ENCODE measurements around the gene ENTR1. TPM values are rescaled to one million over a fixed set of nuclear protein-coding genes. Genes with fewer than 3 reads are reported as not detected.

Gene ENTR1
- total and polyA plus RNA-seq, 2 of the 4 experiments (the other 2 are of a cell fraction) = 14.5 to 37.3 TPM

- Histone ChIP-seq H2BK120ac (ENCODE audit: low read depth, low read length) (no peak overlapping the region), H3K9me3 (ENCODE audit: control insufficient read depth, insufficient read depth, low read length) (no peaks in the 10 kb centered on the region), H2BK20ac (ENCODE audit: low read depth, low read length) (no peak overlapping the region), H2AK5ac (ENCODE audit: low read depth, low read length) (no peak overlapping the region), H3K27me3 (ENCODE audit: control insufficient read depth, insufficient read depth, low read length) (no peaks in the 10 kb centered on the region), H3K4me2 (ENCODE audit: low read depth, low read length) (no peak overlapping the region), H3K23ac (ENCODE audit: low read depth, low read length) (no peak overlapping the region), H3K14ac (replicated peaks; ENCODE audit: low read depth, low read length) (no peak overlapping the region), H3K56ac (ENCODE audit: extremely low read depth, insufficient read depth, low read length) (no peak overlapping the region), H2BK5ac (ENCODE audit: low read depth, low read length, poor library complexity, severe bottlenecking) (no peak overlapping the region), H3K18ac (ENCODE audit: low read depth, low read length) (no peak overlapping the region), H2AFZ (replicated peaks; ENCODE audit: low read length, poor library complexity) (no peak overlapping the region), H4K20me1 (ENCODE audit: insufficient read depth, low read length) (peaks cover 19% of the 10 kb centered on the region), H4K8ac (ENCODE audit: low read depth in 2 of 2, low read length in 2 of 2) (no peak overlapping the region), H3K9me1 (ENCODE audit: insufficient read depth, low read length) (no peaks in the 10 kb centered on the region), H3K36me3 (ENCODE audit: control insufficient read depth, insufficient read depth, low read length) (peaks cover 80% of the 10 kb centered on the region), H4K91ac (ENCODE audit: insufficient read depth, low read depth, low read length) (no peak overlapping the region), H3K9ac (ENCODE audit: low read depth, low read length) (no peak overlapping the region), H4K5ac (ENCODE audit: low read depth, low read length) (no peak overlapping the region), H2BK15ac (ENCODE audit: low read depth, low read length) (no peak overlapping the region), H3K4me3 (ENCODE audit: insufficient read depth, low read depth, low read length) (no peak overlapping the region), H2AK9ac (replicated peaks; ENCODE audit: low read depth, low read length, poor library complexity) (no peak overlapping the region), H3K4ac (ENCODE audit: low read depth, low read length) (no peak overlapping the region), H3K4me1 (ENCODE audit: control insufficient read depth, insufficient read depth, low read length) (no peaks in the 10 kb centered on the region), H3K27ac (ENCODE audit: insufficient read depth, low read length) (no peak overlapping the region), H3K79me1 (ENCODE audit: low read depth in 1 of 2, low read length in 2 of 2) (peaks cover 15 to 29% of the 10 kb centered on the region in 2 experiments; a peak in 2 of 4 replicates)
- POLR2A ChIA-PET (ENCODE audit: unreplicated experiment) = no interaction called here
- CTCF ChIA-PET = no interaction called here
- ATAC-seq (ENCODE audit: low read depth) = no peak
- intact Hi-C loops (cut with micrococcal nuclease) = no loop called here
- dilution Hi-C loops (cut with HindIII; ENCODE audit: low sequenced_read_pairs, unreplicated experiment) = no loop called here
- WGBS, 2 experiments (ENCODE audit: extremely low coverage in 2 of 2, insufficient read length in 1 of 2) = 95% methylated on average over 15 of the region's 26 CpGs; no CpG with 5 or more reads in 1 of the 2 experiments
- no peak for TF ChIP-seq ELK1 (IDR thresholded peaks at IDR 0.05; ENCODE audit: borderline replicate concordance, low read depth, low read length)
- no peak for TF ChIP-seq MXI1 (IDR thresholded peaks at IDR 0.05; ENCODE audit: borderline replicate concordance, low read depth, low read length)
- no peak for TF ChIP-seq RFX5 (IDR thresholded peaks at IDR 0.05; ENCODE audit: low read depth, low read length)
- no peak for TF ChIP-seq FOS (IDR thresholded peaks at IDR 0.05; ENCODE audit: low read depth, low read length)
- TF ChIP-seq POLR2A (IDR thresholded peaks at IDR 0.05; ENCODE audit: low read depth, low read length) = no peak
- no peak for TF ChIP-seq NFE2L2 (IDR thresholded peaks at IDR 0.05; ENCODE audit: low read depth, low read length)
- no peak for TF ChIP-seq CEBPB (IDR thresholded peaks at IDR 0.05; ENCODE audit: low read depth, low read length)
- no peak for TF ChIP-seq RCOR1 (IDR thresholded peaks at IDR 0.05; ENCODE audit: insufficient replicate concordance, low read length)
- TF ChIP-seq SMC3 (IDR thresholded peaks at IDR 0.05; ENCODE audit: low read depth, low read length) = no peak
- TF ChIP-seq CTCF (conservative IDR thresholded peaks at IDR 0.05; ENCODE audit: low read depth, low read length) = no peak
- TF ChIP-seq BHLHE40 (IDR thresholded peaks at IDR 0.05; ENCODE audit: low read depth, low read length) = no peak
- TF ChIP-seq MAZ (IDR thresholded peaks at IDR 0.05; ENCODE audit: borderline replicate concordance, low read depth, low read length) = no peak
- no peak for TF ChIP-seq CHD1 (IDR thresholded peaks at IDR 0.05; ENCODE audit: low read depth, low read length)
- no peak for TF ChIP-seq USF2 (IDR thresholded peaks at IDR 0.05; ENCODE audit: low read depth, low read length)
- TF ChIP-seq MAFK (IDR thresholded peaks at IDR 0.05; ENCODE audit: low read depth, low read length) = no peak
- TF ChIP-seq RAD21 (IDR thresholded peaks at IDR 0.05; ENCODE audit: low read length) = no peak
- in situ Hi-C loops (cut with MboI; ENCODE audit: low sequenced_read_pairs) = no loop called here
- DNase-seq = no peak
- BruUV-seq (replicated peaks) = no TSS peak
Observed at GRCh38 chr9:136451221-136451877, 40.9 kb upstream of the ENTR1 start.

Measured in IMR-90 (cell line).